HG02623 (cell line): ENCODE data around the gene ARSB.
A peak's percentile ranks its signal among the peaks of the same experiment; 100 is the strongest.

ENCODE experiments used
- ATAC-seq: cut with Tn5 transposase; IDR thresholded peaks from one replicate; pipeline ENCODE4 v1.9.1; 2021; ENCODE audit warnings: moderate library complexity; ENCODE audit not compliant: unreplicated experiment

Gene ARSB

GRCh38 chr5:78985116-78985724 is at the start of gene ARSB:
Gene ARSB (minus strand): TSS chr5:78985310. CDS start chr5:78985248, 62 bp downstream.
- ATAC-seq = peak; percentile 34

GRCh38 chr5:79032782-79033181 is 47.7 kb upstream of the ARSB start:
- ATAC-seq = no peak

GRCh38 chr5:79032031-79032695 is 47.1 kb upstream of the ARSB start:
- no peak for ATAC-seq

GRCh38 chr5:79031485-79031867 is 46.4 kb upstream of the ARSB start:
- ATAC-seq = no peak

GRCh38 chr5:79030663-79031484 is 45.8 kb upstream of the ARSB start:
- ATAC-seq = no peak

GRCh38 chr5:79025054-79025472 is 40.0 kb upstream of the ARSB start:
- ATAC-seq = no peak

- no peak for ATAC-seq
Measured at GRCh38 chr5:79023947-79024346, 38.8 kb upstream of the ARSB start.

- no peak for ATAC-seq
Measured at GRCh38 chr5:79023348-79023747, 38.2 kb upstream of the ARSB start.

GRCh38 chr5:79022771-79023170 is 37.7 kb upstream of the ARSB start:
- ATAC-seq = no peak

- no peak for ATAC-seq
Measured at GRCh38 chr5:79021753-79022152, 36.6 kb upstream of the ARSB start.

GRCh38 chr5:79020861-79021561 is 35.9 kb upstream of the ARSB start:
- ATAC-seq = no peak

- no peak for ATAC-seq
Measured at GRCh38 chr5:79014631-79015030, 29.5 kb upstream of the ARSB start.

GRCh38 chr5:79011869-79012268 is 26.8 kb upstream of the ARSB start:
- ATAC-seq = no peak

- no peak for ATAC-seq
Measured at GRCh38 chr5:79011219-79011836, 26.2 kb upstream of the ARSB start.

- ATAC-seq = no peak
Measured at GRCh38 chr5:79008362-79008761, 23.3 kb upstream of the ARSB start.

- ATAC-seq = no peak
Measured at GRCh38 chr5:79007872-79008271, 22.8 kb upstream of the ARSB start.

GRCh38 chr5:79005936-79006631 is 21.0 kb upstream of the ARSB start:
- ATAC-seq = no peak

- ATAC-seq = no peak
Measured at GRCh38 chr5:79005151-79005550, 20.0 kb upstream of the ARSB start.

- no peak for ATAC-seq
Measured at GRCh38 chr5:79002374-79002773, 17.3 kb upstream of the ARSB start.

GRCh38 chr5:79001471-79001870 is 16.4 kb upstream of the ARSB start:
- ATAC-seq = no peak
